Measurements from ENCODE around the gene ELOA. TPM values are rescaled to one million over a fixed set of nuclear protein-coding genes. Genes with fewer than 3 reads are reported as not detected.

ELOA gene
- total RNA-seq, 1 experiment from 2014 or later, result 69.8 TPM

DNA sequence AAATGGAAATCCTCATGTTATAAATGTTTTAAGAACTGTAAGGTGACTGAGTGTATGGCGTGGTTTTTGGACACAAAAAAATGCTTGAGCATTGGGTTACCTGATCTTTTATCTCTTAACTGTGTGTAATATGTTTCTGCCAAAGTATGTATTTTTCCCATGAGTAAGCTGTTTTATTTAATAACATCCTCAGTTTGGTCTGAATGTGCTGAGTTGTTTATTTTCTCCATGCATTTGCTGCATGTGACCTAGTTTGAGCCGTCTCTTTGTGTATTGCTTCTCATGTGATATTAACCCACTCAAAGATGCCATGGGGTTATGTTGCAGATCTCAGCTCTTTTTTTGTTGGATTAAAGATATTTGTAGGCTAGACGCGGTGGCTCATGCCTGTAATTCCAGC lies 41.6 kb downstream of the ELOA start:
- ChIA-PET POLR2A (ENCODE audit: low non-redundant PET) (no interaction called here), CTCF (no interaction called here)
- DNase-seq (ENCODE audit: low spot score), result no peak
- Histone ChIP-seq H3K36me3 (ENCODE audit: insufficient read depth, low read length, poor library complexity, severe bottlenecking) (peaks cover 49% of the 10 kb centered on the region), H3K27me3 (replicated peaks; ENCODE audit: insufficient read depth, low read depth, low read length, poor library complexity) (no peaks in the 10 kb centered on the region), H3K4me1 (ENCODE audit: insufficient read depth, low read length, poor library complexity, severe bottlenecking) (peaks cover 5% of the 10 kb centered on the region), H3K9me3 (ENCODE audit: low read depth, low read length, poor library complexity, severe bottlenecking) (no peaks in the 10 kb centered on the region), H3K27ac (ENCODE audit: low read depth, low read length, poor library complexity, severe bottlenecking) (no peak overlapping the region), H3K4me3 (ENCODE audit: low read depth, low read length, poor library complexity, severe bottlenecking) (no peak overlapping the region)
- no TSS peak for BruUV-seq (replicated peaks)
- TF ChIP-seq, protein P1, sequence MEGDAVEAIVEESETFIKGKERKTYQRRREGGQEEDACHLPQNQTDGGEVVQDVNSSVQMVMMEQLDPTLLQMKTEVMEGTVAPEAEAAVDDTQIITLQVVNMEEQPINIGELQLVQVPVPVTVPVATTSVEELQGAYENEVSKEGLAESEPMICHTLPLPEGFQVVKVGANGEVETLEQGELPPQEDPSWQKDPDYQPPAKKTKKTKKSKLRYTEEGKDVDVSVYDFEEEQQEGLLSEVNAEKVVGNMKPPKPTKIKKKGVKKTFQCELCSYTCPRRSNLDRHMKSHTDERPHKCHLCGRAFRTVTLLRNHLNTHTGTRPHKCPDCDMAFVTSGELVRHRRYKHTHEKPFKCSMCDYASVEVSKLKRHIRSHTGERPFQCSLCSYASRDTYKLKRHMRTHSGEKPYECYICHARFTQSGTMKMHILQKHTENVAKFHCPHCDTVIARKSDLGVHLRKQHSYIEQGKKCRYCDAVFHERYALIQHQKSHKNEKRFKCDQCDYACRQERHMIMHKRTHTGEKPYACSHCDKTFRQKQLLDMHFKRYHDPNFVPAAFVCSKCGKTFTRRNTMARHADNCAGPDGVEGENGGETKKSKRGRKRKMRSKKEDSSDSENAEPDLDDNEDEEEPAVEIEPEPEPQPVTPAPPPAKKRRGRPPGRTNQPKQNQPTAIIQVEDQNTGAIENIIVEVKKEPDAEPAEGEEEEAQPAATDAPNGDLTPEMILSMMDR (conservative IDR thresholded peaks at IDR 0.05; ENCODE audit: low read depth, low read length), result no peak
- no peak for TF ChIP-seq EZH2 (IDR thresholded peaks at IDR 0.05; ENCODE audit: borderline replicate concordance, low read depth, low read length, poor library complexity, severe bottlenecking)
- intact Hi-C loops (cut with micrococcal nuclease; ENCODE audit: unreplicated experiment), result no loop called here

GRCh38 chr1:23787701-23788100 lies 44.4 kb downstream of the ELOA start:
- DNase-seq (ENCODE audit: low spot score), result no peak
- no peak for TF ChIP-seq EZH2 (IDR thresholded peaks at IDR 0.05; ENCODE audit: borderline replicate concordance, low read depth, low read length, poor library complexity, severe bottlenecking)
- Histone ChIP-seq H3K27ac (ENCODE audit: low read depth, low read length, poor library complexity, severe bottlenecking) (no peak overlapping the region), H3K27me3 (replicated peaks; ENCODE audit: insufficient read depth, low read depth, low read length, poor library complexity) (no peaks in the 10 kb centered on the region), H3K36me3 (ENCODE audit: insufficient read depth, low read length, poor library complexity, severe bottlenecking) (peaks cover 35% of the 10 kb centered on the region), H3K4me3 (ENCODE audit: low read depth, low read length, poor library complexity, severe bottlenecking) (no peak overlapping the region), H3K9me3 (ENCODE audit: low read depth, low read length, poor library complexity, severe bottlenecking) (no peaks in the 10 kb centered on the region), H3K4me1 (ENCODE audit: insufficient read depth, low read length, poor library complexity, severe bottlenecking) (peaks cover 9% of the 10 kb centered on the region)
- CTCF ChIA-PET, result no interaction called here
- TSS peak; percentile 56 for BruUV-seq (replicated peaks)
- intact Hi-C loops (cut with micrococcal nuclease; ENCODE audit: unreplicated experiment), result no loop called here
- POLR2A ChIA-PET (ENCODE audit: low non-redundant PET), result no interaction called here

DNA sequence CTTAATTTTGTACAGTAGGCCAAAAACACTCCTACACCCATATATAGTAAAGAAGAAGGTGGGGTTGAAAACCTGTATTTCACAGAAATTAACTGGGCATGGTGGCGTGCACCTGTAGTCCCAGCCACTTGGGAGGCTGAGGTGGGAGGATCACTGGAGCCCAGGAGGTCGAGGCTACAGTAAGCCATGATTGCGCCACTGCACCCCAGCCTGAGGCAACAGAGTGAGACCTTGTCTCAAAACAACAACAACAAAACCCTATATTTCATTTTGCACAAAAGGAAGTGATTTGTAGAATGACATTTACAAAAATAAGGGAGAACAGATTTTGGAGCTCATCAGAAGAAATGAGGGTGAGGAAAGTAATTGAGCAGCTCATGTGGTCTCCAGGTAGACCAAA lies 45.4 kb downstream of the ELOA start:
- Histone ChIP-seq H3K4me1 (ENCODE audit: insufficient read depth, low read length, poor library complexity, severe bottlenecking) (peaks cover 19% of the 10 kb centered on the region), H3K36me3 (ENCODE audit: insufficient read depth, low read length, poor library complexity, severe bottlenecking) (peaks cover 38% of the 10 kb centered on the region), H3K27ac (ENCODE audit: low read depth, low read length, poor library complexity, severe bottlenecking) (no peak overlapping the region), H3K4me3 (ENCODE audit: low read depth, low read length, poor library complexity, severe bottlenecking) (no peak overlapping the region), H3K27me3 (replicated peaks; ENCODE audit: insufficient read depth, low read depth, low read length, poor library complexity) (no peaks in the 10 kb centered on the region), H3K9me3 (ENCODE audit: low read depth, low read length, poor library complexity, severe bottlenecking) (no peaks in the 10 kb centered on the region)
- DNase-seq (ENCODE audit: low spot score), result no peak
- ChIA-PET POLR2A (ENCODE audit: low non-redundant PET) (no interaction called here), CTCF (interaction anchor here (0.6 kb wide), 2 partner anchors 94 to 187 kb away, joined by 3 to 5 read pairs; no protein-coding TSS in a partner anchor)
- intact Hi-C loops (cut with micrococcal nuclease; ENCODE audit: unreplicated experiment), result no loop called here
- TF ChIP-seq, protein P1 (conservative IDR thresholded peaks at IDR 0.05; ENCODE audit: low read depth, low read length), result no peak
- no peak for TF ChIP-seq EZH2 (IDR thresholded peaks at IDR 0.05; ENCODE audit: borderline replicate concordance, low read depth, low read length, poor library complexity, severe bottlenecking)
- BruUV-seq (replicated peaks), result no TSS peak

Data from A673 (cell line).